Endothelial cell of hepatic sinusoid (primary cell): Measurements from ENCODE around the gene BDKRB2.
"Not testable (repeated sequence)": the region's sequence is repeated elsewhere in the genome, so short reads cannot be mapped to it uniquely, and the experiment has no call there.

Source experiments
- in situ Hi-C: cut with HindIII; loops from 2 replicates; pipeline ENCODE4 v1.10.0; 2017; ENCODE audit warnings: low sequenced_read_pairs

Gene BDKRB2

DNA sequence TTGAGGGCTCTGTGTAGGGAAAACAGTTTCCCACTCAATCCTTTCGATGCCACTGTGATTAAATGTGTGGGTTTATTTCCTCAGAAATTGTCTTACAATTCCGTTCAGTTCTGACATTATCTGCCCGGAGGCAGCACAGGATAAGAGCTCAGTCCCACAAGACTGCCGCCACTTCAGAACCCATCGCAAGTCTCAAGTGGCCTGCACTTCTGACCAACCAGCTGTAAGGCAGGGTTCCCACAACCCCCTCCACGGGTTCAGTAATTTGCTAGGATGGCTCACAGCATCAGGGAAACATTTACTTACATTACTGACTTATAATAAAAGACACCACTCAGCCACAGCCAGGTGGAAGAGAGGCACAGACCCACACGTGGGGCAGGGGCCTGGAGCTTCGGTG lies 17.2 kb downstream of the BDKRB2 start:
- in situ Hi-C loops: no loop called here

GRCh38 chr14:96224480-96225096 lies 19.9 kb downstream of the BDKRB2 start:
- in situ Hi-C loops: no loop called here

DNA sequence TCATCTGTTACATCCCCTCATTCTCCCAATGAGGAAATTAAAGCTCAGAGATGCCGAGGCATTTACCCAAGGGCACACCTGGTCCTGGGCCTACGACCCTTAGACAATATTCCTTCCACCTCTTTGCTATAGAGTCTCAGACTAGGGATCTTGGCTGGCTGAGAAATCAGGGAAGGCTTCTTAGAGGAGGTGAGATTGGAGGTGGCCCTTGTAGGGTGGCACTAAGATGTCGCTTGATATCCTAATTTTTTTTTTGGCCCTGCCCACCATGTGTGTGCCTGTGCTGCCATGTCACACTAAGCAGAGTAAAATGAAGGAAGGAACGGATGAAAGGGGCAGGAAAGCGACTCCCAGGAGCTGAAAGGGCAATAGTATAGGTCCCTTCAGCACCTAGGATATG lies 20.6 kb downstream of the BDKRB2 start:
- in situ Hi-C loops: no loop called here

- in situ Hi-C loops: no loop called here
Observed at GRCh38 chr14:96225745-96226151, 21.1 kb downstream of the BDKRB2 start.

DNA sequence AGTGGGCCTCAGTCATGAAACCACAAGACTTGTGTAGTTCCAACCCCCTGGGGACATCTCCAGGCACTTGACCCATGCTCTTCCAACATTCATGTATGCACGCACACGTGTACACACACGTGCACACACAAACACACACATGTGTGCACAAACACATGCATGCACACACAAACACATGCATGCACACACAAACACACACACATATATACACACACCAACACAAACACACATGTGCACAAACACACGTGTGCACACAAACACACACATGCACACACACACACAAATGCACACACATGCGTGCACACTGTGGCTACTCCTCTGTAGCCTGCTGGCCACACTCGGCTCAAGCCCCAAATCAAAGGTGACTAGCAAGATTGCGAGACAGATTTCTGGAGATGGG lies 22.8 kb downstream of the BDKRB2 start:
- in situ Hi-C loops: no loop called here

DNA sequence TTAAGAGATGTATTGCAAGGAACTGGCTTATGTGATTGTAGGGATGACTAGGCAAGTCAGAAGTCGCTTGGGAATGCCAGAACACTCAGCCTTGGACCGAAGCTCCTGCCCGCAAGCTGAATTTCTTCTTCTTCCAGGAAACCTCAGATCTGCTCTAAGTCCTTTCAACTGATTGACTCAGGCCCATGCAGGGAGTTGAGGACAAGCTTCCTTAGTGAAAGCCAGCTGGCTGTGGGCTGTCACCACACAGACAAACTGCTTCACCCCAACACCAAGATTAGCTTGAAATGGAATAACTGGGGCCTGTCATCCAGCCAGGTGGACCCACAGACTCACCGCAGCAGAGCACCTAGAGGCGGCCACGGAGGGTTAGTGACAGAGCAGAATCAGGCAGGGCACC lies 24.7 kb downstream of the BDKRB2 start:
- in situ Hi-C loops: no loop called here

DNA sequence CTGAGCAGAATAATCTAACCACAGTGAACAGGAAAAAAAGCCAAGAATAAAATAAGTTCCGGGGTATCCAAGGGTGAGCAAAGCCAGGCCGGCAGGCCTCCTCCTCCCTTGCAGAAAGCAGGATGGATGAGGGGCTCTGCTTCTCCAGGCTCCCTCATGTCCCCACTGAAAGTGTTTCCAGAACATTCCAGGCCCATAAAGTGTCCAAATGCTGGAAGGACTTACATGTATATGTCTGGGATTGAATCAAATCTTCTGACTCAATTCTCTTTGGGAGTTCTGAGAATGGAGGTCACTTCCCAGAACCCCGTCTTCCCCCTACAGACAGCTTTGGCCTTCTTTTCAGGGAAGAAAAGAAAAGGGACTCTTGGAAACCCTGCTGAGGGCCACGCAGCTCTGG lies 26.4 kb downstream of the BDKRB2 start:
- in situ Hi-C loops: no loop called here

DNA sequence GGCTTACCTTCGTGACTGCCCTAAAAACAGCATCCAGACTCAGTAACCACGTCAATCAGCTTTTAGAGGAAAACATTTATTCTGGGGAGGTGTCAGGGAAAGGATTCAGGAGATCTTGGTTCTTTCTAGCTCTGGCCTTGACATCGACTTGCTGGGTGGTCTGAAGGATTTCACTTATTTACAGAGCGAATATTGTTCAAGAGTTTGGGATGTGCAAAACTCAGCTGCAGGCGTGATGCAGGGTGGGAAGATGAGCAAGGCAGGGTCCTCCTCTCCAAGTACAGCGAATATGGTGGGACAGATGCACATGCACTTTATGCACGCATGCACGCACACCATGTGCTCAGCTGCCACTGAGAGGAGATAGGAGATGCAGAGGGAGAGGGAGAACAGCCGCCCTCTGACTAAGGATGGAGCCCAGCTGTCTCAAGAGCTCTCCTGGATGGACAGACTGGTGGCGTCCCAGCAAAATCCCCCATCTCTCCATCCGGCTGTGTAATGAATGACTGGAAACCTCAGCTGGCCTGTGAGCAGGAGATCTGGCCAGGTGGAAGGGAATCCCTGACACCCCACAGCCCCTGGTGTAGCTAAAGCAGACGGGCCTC lies 27.0 kb downstream of the BDKRB2 start:
- in situ Hi-C loops: no loop called here

- in situ Hi-C loops: no loop called here
Observed at GRCh38 chr14:96232506-96232905, 27.9 kb downstream of the BDKRB2 start.

DNA sequence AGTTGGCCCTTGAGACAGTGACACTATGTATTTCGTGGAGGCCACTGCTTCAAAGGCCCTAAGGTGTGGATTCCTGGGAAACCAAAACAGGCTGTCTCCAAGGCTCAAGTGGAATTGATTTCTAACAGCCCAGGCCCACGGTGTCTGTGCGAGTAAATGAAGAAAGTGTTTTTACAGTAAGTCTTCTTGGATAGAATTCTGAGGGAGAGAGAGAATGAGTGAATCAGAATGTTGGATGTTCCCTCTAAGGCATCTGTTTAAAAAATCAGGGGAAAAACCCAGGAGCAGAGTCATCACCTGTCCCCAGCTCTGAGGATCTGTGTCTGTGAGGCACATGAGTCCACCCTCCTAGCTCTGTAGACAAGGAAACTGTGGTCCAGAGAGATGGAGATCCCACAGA lies 29.0 kb downstream of the BDKRB2 start:
- in situ Hi-C loops: no loop called here

GRCh38 chr14:96235426-96235825 lies 30.8 kb downstream of the BDKRB2 start:
- in situ Hi-C loops: no loop called here

DNA sequence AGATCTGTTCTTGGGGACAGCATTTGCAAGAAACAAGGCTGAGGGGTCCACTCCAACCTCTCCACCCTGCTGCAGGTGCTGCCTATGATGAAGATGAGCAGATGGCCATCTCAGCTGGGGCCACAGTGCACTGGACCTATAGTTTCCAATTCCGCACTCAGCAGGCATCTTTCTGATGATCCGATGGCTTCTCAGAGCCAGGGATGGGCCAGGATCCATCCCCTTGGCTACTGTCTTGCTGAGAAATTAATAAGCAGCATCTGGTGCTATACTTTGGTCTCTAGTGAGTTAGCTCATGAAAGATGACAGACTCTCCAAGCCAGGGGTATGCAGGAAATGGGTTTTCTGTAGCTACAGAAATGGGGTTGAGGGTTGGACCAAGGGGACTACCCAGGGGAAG lies 33.0 kb downstream of the BDKRB2 start:
- in situ Hi-C loops: no loop called here

- in situ Hi-C loops: no loop called here
Observed at GRCh38 chr14:96238676-96239265, 34.1 kb downstream of the BDKRB2 start.

DNA sequence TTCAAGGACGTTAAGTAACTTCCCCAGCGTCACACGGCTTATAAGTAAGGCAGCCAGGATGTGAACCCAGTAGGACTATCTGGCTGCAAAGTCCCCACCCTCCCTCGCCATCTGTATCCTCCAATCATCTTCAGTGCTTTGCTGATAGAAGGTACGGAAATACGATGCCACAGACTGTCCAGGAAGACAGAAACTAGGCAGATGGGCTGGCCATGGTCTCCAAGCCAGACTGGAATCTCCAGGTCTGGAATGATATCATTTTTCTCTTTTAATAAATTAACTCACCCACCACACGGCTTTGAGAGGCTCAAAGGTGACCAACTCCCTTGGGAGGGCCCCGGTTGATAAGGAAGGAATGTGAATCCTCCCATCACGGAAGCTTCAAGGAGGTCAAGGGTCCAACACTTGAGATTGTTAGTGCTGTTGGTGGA lies 35.1 kb downstream of the BDKRB2 start:
- in situ Hi-C loops: no loop called here

GRCh38 chr14:96240641-96241040 lies 36.0 kb downstream of the BDKRB2 start:
- in situ Hi-C loops: no loop called here

DNA sequence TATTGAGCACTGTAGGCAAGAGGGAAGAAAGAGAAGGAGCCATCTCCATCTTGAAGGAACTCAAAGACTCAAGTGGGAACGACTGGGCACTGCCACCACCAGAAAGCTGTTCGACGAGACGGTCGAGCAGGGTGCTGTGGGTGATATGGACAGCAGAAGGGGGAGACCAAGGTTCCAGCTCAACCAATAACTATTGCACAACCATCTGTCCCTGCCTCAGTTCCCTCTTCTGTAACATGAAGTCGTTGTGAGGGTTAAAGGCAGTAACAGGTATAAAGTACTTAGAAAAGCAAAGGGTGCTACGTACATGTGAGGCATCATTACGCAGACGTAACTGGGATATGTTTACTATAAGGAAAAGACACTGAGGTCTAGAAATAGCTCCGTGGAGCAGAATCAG lies 37.5 kb downstream of the BDKRB2 start:
- in situ Hi-C loops: no loop called here

- in situ Hi-C loops: no loop called here
Observed at GRCh38 chr14:96243785-96244184, 39.1 kb downstream of the BDKRB2 start.

- in situ Hi-C loops: not testable (repeated sequence)
Observed at GRCh38 chr14:96245074-96245473, 40.4 kb downstream of the BDKRB2 start.

- in situ Hi-C loops: no loop called here
Observed at GRCh38 chr14:96245710-96246538, 41.3 kb downstream of the BDKRB2 start.

DNA sequence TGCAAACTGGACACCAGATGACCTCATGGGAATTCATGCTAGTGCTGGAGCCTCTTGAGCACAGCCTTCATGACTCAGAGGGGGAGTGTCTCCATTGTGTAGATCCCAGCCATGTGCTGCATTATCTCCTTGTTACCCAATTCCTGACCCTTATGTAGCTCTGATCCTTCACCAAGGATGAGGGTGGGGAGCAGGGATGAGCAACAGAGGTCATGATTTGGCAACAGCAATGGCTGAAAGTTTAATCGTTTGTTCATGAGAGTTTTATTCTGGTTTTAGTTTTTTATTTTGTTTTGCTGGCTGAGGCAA lies 41.9 kb downstream of the BDKRB2 start:
- in situ Hi-C loops: no loop called here

DNA sequence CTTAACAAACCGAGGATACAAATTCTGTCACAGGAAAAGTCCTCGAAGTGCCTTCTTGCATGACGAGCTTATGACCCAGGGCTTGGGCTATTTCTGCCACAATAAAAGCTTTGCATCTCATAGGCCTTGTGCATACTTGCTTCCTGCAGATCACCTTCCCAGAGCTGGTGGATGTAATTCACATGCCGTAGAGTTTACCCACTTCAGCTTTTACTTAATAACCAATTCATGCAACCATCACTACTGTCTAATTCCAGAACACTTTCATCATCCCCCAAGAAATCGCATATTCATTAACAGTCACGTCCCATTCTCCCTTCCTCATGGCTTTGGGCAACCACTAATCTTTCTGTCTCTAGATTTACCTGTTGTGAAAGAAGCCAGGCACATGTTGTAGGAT lies 42.4 kb downstream of the BDKRB2 start:
- in situ Hi-C loops: no loop called here

DNA sequence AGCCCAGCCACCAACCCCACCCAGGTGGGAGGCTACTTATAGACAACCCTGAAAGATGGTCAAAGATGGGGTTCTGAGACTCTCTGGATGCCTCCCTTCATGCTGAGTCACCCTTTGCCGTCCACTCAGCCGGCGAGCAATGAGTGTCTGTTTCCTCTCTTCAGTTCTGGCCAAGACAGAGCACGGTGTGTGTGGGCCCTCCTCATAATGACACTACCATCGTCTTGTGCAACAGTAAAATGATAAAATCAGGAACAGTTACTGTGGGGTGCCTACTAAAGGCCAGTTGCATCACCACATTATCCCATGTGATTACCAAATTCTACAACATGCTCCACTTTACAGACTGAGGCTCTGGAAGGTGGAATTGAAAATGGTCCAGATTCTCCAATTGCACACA lies 44.4 kb downstream of the BDKRB2 start:
- in situ Hi-C loops: no loop called here
